MCF 10A (cell line): ENCODE results near the gene EXT2. TPM values are rescaled to one million over a fixed set of nuclear protein-coding genes. Genes with fewer than 3 reads are reported as not detected.
A peak's percentile ranks its signal among the peaks of the same experiment; 100 is the strongest.

Experiments
- BruUV-seq: library from RNA; stranded (reverse); fragments of 400-500 nt; replicated peaks from 2 replicates; lab custom pipeline; 2021; lab: Mats Ljungman, UMichigan
- CTCF ChIA-PET: fragments of 300-600 bp; sonication (Branson Sonifier 250); formaldehyde crosslinking; extraction: SDS; loops from one replicate; lab custom pipeline; 2021; ENCODE audit warnings: antibody characterized with exemption, inconsistent platforms; lab: Yijun Ruan, JAX
- POLR2A ChIA-PET: fragments of 300-600, 350-650 bp; sonication (Branson Sonifier 250); formaldehyde crosslinking; extraction: SDS; loops from one replicate; lab custom pipeline; 2020; ENCODE audit warnings: antibody characterized with exemption, inconsistent platforms; lab: Yijun Ruan, JAX
- DNase-seq: peaks from one replicate; pipeline ENCODE4 v3.0.0-alpha.2; 2018; ENCODE audit not compliant: unreplicated experiment
- H3K27ac Mint-ChIP-seq: one replicate; pipeline ENCODE4 v1.8.0; 2022; ENCODE audit warnings: mild to moderate bottlenecking, low read depth, mixed read lengths; ENCODE audit not compliant: unreplicated experiment
- H3K27me3 Mint-ChIP-seq: one replicate; pipeline ENCODE4 v1.8.0; 2022; ENCODE audit warnings: mixed read lengths; ENCODE audit not compliant: insufficient read depth, unreplicated experiment
- H3K36me3 Mint-ChIP-seq: one replicate; pipeline ENCODE4 v1.8.0; 2022; ENCODE audit warnings: mild to moderate bottlenecking, moderate library complexity, mixed read lengths; ENCODE audit not compliant: insufficient read depth, unreplicated experiment
- H3K4me1 Mint-ChIP-seq: one replicate; pipeline ENCODE4 v1.8.0; 2022; ENCODE audit warnings: mixed read lengths; ENCODE audit not compliant: insufficient read depth, unreplicated experiment
- H3K4me3 Mint-ChIP-seq: one replicate; pipeline ENCODE4 v1.8.0; 2022; ENCODE audit warnings: mild to moderate bottlenecking, moderate library complexity, mixed read lengths; ENCODE audit not compliant: unreplicated experiment
- H3K9me3 Mint-ChIP-seq: one replicate; pipeline ENCODE4 v1.8.0; 2022; ENCODE audit warnings: mixed read lengths; ENCODE audit not compliant: unreplicated experiment
- intact Hi-C: fragments of 100-400 bp; cut with micrococcal nuclease; formaldehyde crosslinking; loops from 2 replicates; pipeline ENCODE4 v1.14.1; 2022
- total RNA-seq: library from RNA; stranded (reverse); gene quantifications from 2 replicates; pipeline ENCODE4 v1.2.3, GENCODE V29; 2022
- TF ChIP-seq, protein P1 (sequence below): fragments of 200-600 bp; IDR thresholded peaks from one replicate; pipeline ENCODE4 v1.8.0; 2022; ENCODE audit warnings: antibody characterized with exemption, mild to moderate bottlenecking; ENCODE audit not compliant: unreplicated experiment

EXT2 gene
- total RNA-seq, 1 experiment from 2014 or later: 73.1 TPM

DNA sequence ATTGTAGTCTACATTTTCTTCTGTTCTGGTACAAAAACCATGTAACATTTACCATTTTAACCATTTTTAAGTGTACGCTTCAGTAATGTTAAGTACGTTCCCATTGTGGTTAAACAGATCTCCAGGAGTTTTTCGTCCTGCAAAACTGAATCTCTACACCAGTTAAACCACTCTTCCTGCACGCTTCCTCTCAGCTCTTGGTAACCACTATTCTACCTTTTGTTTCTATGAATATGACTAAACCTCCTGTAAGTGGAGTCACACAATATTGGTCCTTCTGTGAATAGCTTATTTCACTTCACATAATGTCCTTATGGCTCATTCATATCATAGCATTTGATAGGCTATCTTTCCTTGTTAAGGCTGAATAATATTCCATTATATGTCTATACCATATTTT lies 7.1 kb upstream of the EXT2 start:
- no TSS peak for BruUV-seq
- no peak for DNase-seq
- H3K36me3 Mint-ChIP-seq: no peaks in the 10 kb centered on the region
- no peak overlapping the region for H3K4me3 Mint-ChIP-seq
- H3K27ac Mint-ChIP-seq: no peak overlapping the region
- H3K4me1 Mint-ChIP-seq: peaks cover 9% of the 10 kb centered on the region
- POLR2A ChIA-PET: no interaction called here
- H3K27me3 Mint-ChIP-seq: peaks cover 7% of the 10 kb centered on the region
- intact Hi-C loops: no loop called here
- peaks cover 8% of the 10 kb centered on the region for H3K9me3 Mint-ChIP-seq
- CTCF ChIA-PET: no interaction called here
- TF ChIP-seq, protein P1, sequence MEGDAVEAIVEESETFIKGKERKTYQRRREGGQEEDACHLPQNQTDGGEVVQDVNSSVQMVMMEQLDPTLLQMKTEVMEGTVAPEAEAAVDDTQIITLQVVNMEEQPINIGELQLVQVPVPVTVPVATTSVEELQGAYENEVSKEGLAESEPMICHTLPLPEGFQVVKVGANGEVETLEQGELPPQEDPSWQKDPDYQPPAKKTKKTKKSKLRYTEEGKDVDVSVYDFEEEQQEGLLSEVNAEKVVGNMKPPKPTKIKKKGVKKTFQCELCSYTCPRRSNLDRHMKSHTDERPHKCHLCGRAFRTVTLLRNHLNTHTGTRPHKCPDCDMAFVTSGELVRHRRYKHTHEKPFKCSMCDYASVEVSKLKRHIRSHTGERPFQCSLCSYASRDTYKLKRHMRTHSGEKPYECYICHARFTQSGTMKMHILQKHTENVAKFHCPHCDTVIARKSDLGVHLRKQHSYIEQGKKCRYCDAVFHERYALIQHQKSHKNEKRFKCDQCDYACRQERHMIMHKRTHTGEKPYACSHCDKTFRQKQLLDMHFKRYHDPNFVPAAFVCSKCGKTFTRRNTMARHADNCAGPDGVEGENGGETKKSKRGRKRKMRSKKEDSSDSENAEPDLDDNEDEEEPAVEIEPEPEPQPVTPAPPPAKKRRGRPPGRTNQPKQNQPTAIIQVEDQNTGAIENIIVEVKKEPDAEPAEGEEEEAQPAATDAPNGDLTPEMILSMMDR: no peak

DNA sequence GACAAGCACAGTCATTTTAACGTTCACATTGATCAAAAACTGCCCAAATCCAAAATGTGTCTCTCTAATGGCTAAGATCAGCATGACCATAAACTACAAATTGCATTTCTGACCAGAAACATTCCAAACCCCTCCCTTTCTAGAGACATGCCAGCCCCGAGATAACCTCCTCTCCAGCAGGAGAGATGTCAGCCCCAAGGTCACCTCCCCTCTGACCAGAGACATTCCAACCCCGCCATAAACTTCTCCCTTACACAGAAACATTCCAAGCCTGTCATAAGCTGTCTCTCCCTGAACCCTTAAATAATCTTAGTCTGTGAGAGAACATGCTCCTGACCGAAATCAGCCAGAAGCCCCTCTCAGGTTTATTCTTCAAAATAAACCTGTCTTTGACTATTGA lies 6.6 kb upstream of the EXT2 start:
- H3K9me3 Mint-ChIP-seq: peaks cover 8% of the 10 kb centered on the region
- H3K4me3 Mint-ChIP-seq: no peak overlapping the region
- DNase-seq: no peak
- ChIA-PET CTCF (no interaction called here), POLR2A (no interaction called here)
- H3K4me1 Mint-ChIP-seq: peaks cover 9% of the 10 kb centered on the region
- intact Hi-C loops: no loop called here
- no peak overlapping the region for H3K27ac Mint-ChIP-seq
- TF ChIP-seq, protein P1: no peak
- BruUV-seq: no TSS peak
- peaks cover 7% of the 10 kb centered on the region for H3K27me3 Mint-ChIP-seq
- no peaks in the 10 kb centered on the region for H3K36me3 Mint-ChIP-seq

DNA sequence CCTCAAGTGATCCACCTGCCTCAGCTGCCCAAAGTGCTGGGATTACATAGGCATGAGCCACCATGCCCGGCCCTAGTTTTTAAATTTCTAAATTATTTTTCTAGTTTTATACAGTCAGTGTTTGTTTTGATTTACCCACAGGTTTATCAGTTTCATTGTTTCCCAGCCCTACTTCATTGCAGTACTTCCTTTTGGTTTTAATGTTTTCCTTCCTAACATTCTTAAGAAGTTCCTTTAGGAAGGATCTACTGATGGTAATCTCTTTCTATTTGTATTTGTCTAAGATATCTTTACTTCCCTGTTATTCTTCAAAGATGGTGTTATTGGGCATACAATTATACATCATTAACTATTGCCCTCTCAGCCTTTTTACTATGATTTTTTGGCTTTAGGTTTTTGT lies 4.9 kb upstream of the EXT2 start:
- POLR2A ChIA-PET: no interaction called here
- Mint-ChIP-seq H3K27me3 (peaks cover 7% of the 10 kb centered on the region), H3K36me3 (no peaks in the 10 kb centered on the region), H3K4me1 (peaks cover 15% of the 10 kb centered on the region), H3K9me3 (peaks cover 5% of the 10 kb centered on the region), H3K27ac (no peak overlapping the region), H3K4me3 (no peak overlapping the region)
- BruUV-seq: no TSS peak
- CTCF ChIA-PET: interaction anchor here (0.6 kb wide), 1 partner anchor 154 kb away, joined by 3 read pairs; no protein-coding TSS in a partner anchor
- TF ChIP-seq, protein P1: no peak
- no peak for DNase-seq
- intact Hi-C loops: loop anchor here (5.0 kb wide), 1 partner anchor 197 kb away; no protein-coding TSS in a partner anchor

DNA sequence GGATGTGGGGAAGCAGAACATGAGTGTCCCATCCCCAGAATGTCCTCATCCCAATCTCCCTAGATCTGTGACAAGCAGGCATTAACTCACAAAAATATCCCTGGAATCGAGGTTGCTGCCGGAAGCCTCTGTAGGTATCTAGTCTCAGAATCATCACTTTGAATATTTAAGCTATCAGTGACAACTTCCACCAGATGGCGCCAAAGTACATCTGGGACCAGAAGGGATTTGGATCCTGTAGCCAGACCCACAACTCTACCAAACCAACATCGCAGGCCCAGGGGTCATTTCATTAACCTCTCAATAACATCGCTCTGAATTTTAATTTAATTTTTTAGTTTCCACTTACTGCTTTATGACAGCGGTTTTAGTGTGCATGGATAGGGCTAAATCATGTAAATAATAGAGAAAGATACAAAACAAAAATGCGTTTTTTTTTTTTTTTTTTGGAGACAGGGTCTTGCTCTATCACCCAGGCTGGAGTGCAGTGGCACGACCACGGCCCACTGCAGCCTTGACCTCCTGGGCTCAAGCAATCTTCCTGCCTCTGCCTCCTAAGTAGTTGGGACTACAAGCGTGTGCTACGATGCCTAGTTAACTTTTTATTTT lies 1.1 kb upstream of the EXT2 start:
- TF ChIP-seq, protein P1: peak; percentile 81
- Mint-ChIP-seq H3K4me1 (peaks cover 13% of the 10 kb centered on the region), H3K36me3 (peaks cover 10% of the 10 kb centered on the region), H3K4me3 (peak overlapping the region; percentile 26), H3K27me3 (peaks cover 1% of the 10 kb centered on the region), H3K9me3 (no peaks in the 10 kb centered on the region), H3K27ac (no peak overlapping the region)
- no TSS peak for BruUV-seq
- CTCF ChIA-PET: interaction anchor here (0.6 to 3.4 kb wide), 29 partner anchors 9 to 903 kb away, joined by 3 to 57 read pairs (median 5); partner anchors contain the start of gene ACCS
- POLR2A ChIA-PET: interaction anchor here (0.6 to 2.5 kb wide), 5 partner anchors 10 to 1257 kb away, joined by 3 to 16 read pairs (median 5); partner anchors contain the start of gene ACCS
- DNase-seq: peak; percentile 88
- intact Hi-C loops: loop anchor here (1.0 to 5.0 kb wide), 3 partner anchors 193 to 444 kb away; no protein-coding TSS in a partner anchor
